ENCODE measurements around the gene TUBA4A. TPM values are rescaled to one million over a fixed set of nuclear protein-coding genes. Genes with fewer than 3 reads are reported as not detected.
A peak's percentile ranks its signal among the peaks of the same experiment; 100 is the strongest.

Gene TUBA4A
- total and polyA plus RNA-seq, 8 donors: 18.7 to 141 (median 40.0) TPM

DNA sequence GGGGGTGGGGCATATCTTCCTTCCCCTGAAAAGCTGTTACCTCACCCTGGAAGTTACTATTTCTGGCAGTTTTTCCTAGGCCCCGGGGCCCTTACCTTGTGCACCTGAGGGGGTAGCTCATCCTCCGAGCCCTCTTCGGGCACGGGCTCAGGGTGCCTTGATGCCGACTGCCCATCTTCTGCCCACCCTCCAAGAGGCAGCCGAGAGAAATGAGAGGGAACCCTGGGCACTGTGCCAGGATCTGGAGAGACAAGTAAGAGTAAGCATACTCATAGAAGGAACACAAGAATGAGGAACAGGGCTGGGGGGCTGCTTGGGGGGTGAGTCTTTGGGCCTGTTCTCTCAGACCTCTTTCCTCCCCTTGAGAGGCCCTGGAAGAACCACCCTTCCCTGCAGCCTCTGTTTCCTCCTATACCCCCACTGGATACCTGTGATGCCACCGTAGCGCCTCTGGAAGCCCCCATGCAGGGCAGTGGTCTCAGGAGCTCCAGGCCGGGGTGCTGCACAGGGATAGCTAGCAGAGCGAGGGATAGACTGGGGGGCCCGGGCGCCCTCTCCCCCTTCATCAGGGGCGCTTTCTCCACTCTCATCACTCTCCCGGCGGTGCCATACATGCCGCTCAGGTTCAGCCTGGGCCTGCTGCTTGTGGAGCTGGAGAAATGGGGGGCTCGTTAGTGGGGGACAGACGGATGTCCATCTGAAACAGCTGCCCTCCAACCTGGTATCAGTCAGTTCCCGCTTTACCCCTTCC, 32.9 kb downstream of the TUBA4A start:
- no peak overlapping the region for H3K4me3 ChIP-seq
- peaks cover 25 to 55% (median 37%) of the 10 kb centered on the region in 4 donors for H3K4me1 ChIP-seq
- H3K27ac ChIP-seq: no peak overlapping the region
- no peaks in the 10 kb centered on the region for H3K9me3 ChIP-seq
- no peaks in the 10 kb centered on the region for H3K27me3 ChIP-seq
- H3K36me3 ChIP-seq: peaks cover 63 to 71% (median 67%) of the 10 kb centered on the region in 4 donors
- intact Hi-C loops (cut with DNase I; ENCODE audit: low total_unique reads): loop anchor here (10.0 kb wide), 1 partner anchor 64 kb away; no protein-coding TSS in a partner anchor
- WGBS, 5 donors: 91 to 94% (median 92%) methylated on average over 17 to 19 of the region's 19 CpGs
- TF ChIP-seq POLR2AphosphoS5 (IDR thresholded peaks at IDR 0.05): no peak
- TF ChIP-seq, protein P1, sequence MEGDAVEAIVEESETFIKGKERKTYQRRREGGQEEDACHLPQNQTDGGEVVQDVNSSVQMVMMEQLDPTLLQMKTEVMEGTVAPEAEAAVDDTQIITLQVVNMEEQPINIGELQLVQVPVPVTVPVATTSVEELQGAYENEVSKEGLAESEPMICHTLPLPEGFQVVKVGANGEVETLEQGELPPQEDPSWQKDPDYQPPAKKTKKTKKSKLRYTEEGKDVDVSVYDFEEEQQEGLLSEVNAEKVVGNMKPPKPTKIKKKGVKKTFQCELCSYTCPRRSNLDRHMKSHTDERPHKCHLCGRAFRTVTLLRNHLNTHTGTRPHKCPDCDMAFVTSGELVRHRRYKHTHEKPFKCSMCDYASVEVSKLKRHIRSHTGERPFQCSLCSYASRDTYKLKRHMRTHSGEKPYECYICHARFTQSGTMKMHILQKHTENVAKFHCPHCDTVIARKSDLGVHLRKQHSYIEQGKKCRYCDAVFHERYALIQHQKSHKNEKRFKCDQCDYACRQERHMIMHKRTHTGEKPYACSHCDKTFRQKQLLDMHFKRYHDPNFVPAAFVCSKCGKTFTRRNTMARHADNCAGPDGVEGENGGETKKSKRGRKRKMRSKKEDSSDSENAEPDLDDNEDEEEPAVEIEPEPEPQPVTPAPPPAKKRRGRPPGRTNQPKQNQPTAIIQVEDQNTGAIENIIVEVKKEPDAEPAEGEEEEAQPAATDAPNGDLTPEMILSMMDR (IDR thresholded peaks at IDR 0.05): no peak
- no peak for TF ChIP-seq EP300 (IDR thresholded peaks at IDR 0.05)
- no peak for TF ChIP-seq POLR2A (IDR thresholded peaks at IDR 0.05)
- DNase-seq: no peak

DNA sequence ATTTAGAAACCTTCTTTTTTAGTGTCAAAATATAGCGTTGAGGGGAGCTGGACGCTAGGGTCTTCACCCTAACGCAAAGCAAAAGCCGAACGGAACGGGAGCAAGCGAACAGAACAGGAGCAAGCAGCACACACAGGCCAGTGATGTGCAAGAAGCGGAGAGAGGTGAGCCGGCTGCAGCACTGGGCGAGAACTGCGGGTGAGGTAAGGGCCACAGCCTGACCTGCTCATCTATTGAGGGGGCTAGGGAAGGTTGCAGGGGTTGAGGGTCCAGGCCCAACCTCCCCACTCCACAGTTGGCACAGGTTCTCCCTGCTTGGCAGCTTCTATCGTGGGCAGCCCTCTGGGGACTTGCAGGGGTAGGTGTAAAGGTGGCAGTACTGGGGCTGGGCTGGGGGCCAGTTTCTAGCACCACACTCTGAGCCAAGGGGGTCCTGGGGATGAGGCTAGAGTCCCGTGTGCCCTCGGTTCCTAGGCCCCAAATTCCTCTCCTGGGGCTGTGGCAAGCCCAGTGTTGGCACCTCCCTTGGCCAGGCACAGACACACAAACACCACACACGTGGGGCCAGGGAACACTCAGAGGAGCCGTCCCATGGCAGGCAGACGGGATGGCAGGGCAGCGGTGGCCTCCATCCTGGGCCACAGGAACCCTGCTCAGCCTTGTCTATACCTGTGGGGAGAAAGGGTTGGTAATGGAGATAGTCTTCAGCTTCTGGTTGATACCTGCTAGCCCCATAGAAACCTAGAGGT, 33.8 kb downstream of the TUBA4A start:
- H3K9me3 ChIP-seq: no peaks in the 10 kb centered on the region
- 87 to 92% (median 90%) methylated on average over 17 to 18 of the region's 18 CpGs for WGBS, 5 donors
- peaks cover 63 to 71% (median 65%) of the 10 kb centered on the region in 4 donors for H3K36me3 ChIP-seq
- peak overlapping the region in 1 of 4 donors; percentile 69 for H3K4me3 ChIP-seq
- no peak for DNase-seq
- H3K27me3 ChIP-seq: no peaks in the 10 kb centered on the region
- TF ChIP-seq POLR2AphosphoS5 (IDR thresholded peaks at IDR 0.05) (no peak), EP300 (IDR thresholded peaks at IDR 0.05) (no peak)
- H3K27ac ChIP-seq: peak overlapping the region in 4 of 5 donors; percentile 89 to 95 (median 94)
- intact Hi-C loops (cut with DNase I; ENCODE audit: low total_unique reads): loop anchor here (5.0 to 10.0 kb wide), 2 partner anchors 48 to 65 kb away; partner anchors contain the start of gene SLC23A3
- peaks cover 25 to 49% (median 39%) of the 10 kb centered on the region in 4 donors for H3K4me1 ChIP-seq

DNA sequence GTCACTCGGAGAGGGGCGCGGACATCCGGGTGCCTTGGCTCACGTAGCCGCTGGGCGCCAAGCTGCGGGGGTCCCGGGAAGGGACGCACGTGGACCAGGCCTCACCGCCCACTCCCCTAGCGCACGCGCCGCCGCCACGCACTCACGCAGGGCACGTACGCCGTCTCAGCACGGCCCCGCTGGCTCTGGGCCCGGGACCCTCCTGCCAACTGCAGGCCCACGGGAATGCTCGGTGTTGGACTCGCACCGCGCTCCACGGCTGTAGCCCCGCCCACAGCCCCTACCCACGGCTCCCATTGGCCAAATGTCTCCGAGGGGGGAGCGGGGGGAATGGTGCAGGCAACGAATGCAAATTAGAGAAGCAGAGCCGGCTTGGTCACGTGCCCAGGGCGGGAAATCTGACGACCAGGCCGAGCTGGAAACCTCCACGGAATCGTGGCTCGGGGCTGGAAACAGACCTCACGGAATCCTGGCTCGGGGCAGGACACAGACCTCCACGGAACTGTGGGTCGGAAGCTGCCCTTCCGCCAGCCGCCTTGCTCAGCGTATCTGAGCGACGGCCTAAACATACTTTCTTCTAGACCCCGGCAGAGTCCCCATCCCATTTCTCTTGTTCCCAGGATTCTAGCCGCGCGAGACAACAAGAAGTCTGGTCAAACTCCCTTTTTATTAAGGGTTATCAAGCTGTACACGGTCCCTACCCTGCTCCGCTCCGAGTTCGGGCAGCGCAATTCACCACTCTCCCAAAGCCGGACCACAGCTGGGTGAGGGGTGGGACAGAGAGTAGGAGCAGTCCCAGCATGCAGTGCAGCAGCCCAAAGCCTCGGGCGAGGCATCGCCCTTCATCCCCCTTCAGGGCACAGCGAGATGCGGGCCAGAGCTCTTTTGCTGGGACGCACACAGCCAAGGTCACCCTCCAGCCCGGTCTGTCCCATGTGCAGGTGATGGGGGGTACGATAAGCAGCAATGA, 34.7 kb downstream of the TUBA4A start, which contains the start of gene ABCB6:
Gene ABCB6 (minus strand): TSS at position 227 of the 970 bp plus-strand sequence. CDS start 285 bp downstream, outside the sequence.
- TF ChIP-seq POLR2AphosphoS5 (IDR thresholded peaks at IDR 0.05) (peak; percentile 53 to 87 (median 77)), POLR2A (IDR thresholded peaks at IDR 0.05) (peak in 2 of 4 donors; percentile 22 to 47)
- TF ChIP-seq, protein P1 (IDR thresholded peaks at IDR 0.05): no peak
- Histone ChIP-seq H3K4me1 (peaks cover 25 to 49% (median 39%) of the 10 kb centered on the region in 4 donors), H3K27me3 (no peaks in the 10 kb centered on the region), H3K27ac (peak within 1 kb of the TSS; percentile 81 to 95 (median 94)), H3K36me3 (peaks cover 62 to 71% (median 65%) of the 10 kb centered on the region in 4 donors), H3K4me3 (peak within 1 kb of the TSS; percentile 50 to 69 (median 60)), H3K9me3 (no peaks in the 10 kb centered on the region)
- 8 to 10% (median 8%) methylated on average over 31 to 71 of the region's 71 CpGs for WGBS, 5 donors
- peak; percentile 96 to 98 for DNase-seq
- intact Hi-C loops (cut with DNase I; ENCODE audit: low total_unique reads): loop anchor here (5.0 kb wide), 1 partner anchor 47 kb away; the partner anchor contains the start of gene SLC23A3

DNA sequence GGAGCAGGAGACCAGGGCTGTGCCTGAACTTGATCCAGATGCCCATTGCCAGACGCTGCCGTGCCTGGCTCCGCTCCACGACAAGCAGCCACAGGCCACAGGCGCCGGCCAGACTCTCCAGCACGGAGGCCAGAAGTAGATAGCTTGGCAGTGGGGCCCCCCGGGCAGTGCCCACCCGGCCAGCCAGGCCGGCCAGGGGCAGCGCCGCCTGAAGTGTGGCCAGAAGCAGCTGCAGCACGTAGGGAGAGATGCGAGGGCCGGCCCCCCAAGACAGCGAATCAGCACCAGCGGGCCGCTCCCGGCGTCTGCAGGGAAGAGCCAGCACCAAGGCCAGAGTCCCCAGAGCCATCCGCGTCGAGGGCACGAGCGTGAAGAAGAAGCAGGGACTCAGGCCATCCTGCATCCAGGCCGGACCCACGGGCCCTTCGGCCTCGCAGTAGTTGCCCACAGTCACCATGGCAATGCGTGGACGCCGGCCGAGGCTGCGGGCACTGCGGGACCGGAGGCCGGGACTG, 35.4 kb downstream of the TUBA4A start:
- Histone ChIP-seq H3K27ac (peak overlapping the region; percentile 81 to 95 (median 94)), H3K36me3 (peaks cover 60 to 71% (median 65%) of the 10 kb centered on the region in 4 donors), H3K27me3 (no peaks in the 10 kb centered on the region), H3K4me1 (peaks cover 25 to 49% (median 39%) of the 10 kb centered on the region in 4 donors), H3K4me3 (peak overlapping the region; percentile 50 to 69 (median 60)), H3K9me3 (no peaks in the 10 kb centered on the region)
- intact Hi-C loops (cut with DNase I; ENCODE audit: low total_unique reads): loop anchor here (5.0 kb wide), 1 partner anchor 46 kb away; the partner anchor contains the start of gene SLC23A3
- peak; percentile 72 to 85 for DNase-seq
- 0 to 3% (median 0%) methylated on average over 8 to 37 of the region's 37 CpGs for WGBS, 5 donors
- TF ChIP-seq, protein P1 (IDR thresholded peaks at IDR 0.05): no peak
- no peak for TF ChIP-seq EP300 (IDR thresholded peaks at IDR 0.05)
- no peak for TF ChIP-seq POLR2AphosphoS5 (IDR thresholded peaks at IDR 0.05)
- no peak for TF ChIP-seq POLR2A (IDR thresholded peaks at IDR 0.05)

Data from stomach (tissue), 9 donors.